K562 (cell line): ENCODE measurements around the gene CRTAP. TPM values are rescaled to one million over a fixed set of nuclear protein-coding genes. Genes with fewer than 3 reads are reported as not detected.
A peak's percentile ranks its signal among the peaks of the same experiment; 100 is the strongest.

Source experiments
- ATAC-seq: fragments of 200-7000 bp; cut with Tn5 transposase; 3 replicates; pipeline ENCODE4 v1.9.1; 2020; ENCODE audit warnings: moderate library complexity
- BruUV-seq: library from RNA; stranded (reverse); fragments of 400-500 nt; replicated peaks from 2 replicates; lab custom pipeline; 2021; lab: Mats Ljungman, UMichigan
- CTCF ChIA-PET: fragments of 300-600 bp; formaldehyde crosslinking; extraction: SDS; loops from one replicate; lab custom pipeline; 2021; ENCODE audit warnings: low intra/inter-chr PET ratio; lab: Yijun Ruan, JAX
- POLR2A ChIA-PET: fragments of 300-600, 350-650 bp; sonication (Branson Sonifier 250); formaldehyde crosslinking; extraction: SDS; loops from one replicate; lab custom pipeline; 2021; ENCODE audit warnings: antibody characterized with exemption, inconsistent platforms; lab: Yijun Ruan, JAX
- DNase-seq, 4 experiments: peaks; one replicate each; pipeline versions ENCODE4 v3.0.0 to v3.0.0-alpha.2; 2011 to 2018; ENCODE audit warnings: low spot score in 3 of 4, mixed read lengths in 3 of 4; ENCODE audit errors: extremely low read depth in 1 of 4
- FAIRE-seq: peaks from 2 replicates; lab custom pipeline; 2011; peaks lifted over from hg19 to GRCh38; lab: Jason Lieb, UNC
- H2AFZ ChIP-seq: 2 replicates; pipeline ENCODE4 v1.6.0; 2011; ENCODE audit warnings: low read depth, low read length, control low read depth, inconsistent platforms
- H3K27ac ChIP-seq: fragments of 200-600 bp; 3 replicates; pipeline ENCODE4 v1.8.0; 2011; ENCODE audit warnings: low read depth, mild to moderate bottlenecking, control low read depth, inconsistent platforms, low read length, moderate library complexity, mixed read lengths; ENCODE audit errors: extremely low read depth
- H3K27me3 ChIP-seq, 2 experiments: fragments of 300-600 bp in 1 of 2; 2 replicates in 1 of 2; 3 replicates in 1 of 2; pipeline versions ENCODE4 v1.6.0 to v1.8.0; 2011; ENCODE audit warnings: inconsistent platforms in 2 of 2, low read length in 2 of 2, mild to moderate bottlenecking in 1 of 2, mixed read lengths in 1 of 2, moderate library complexity in 1 of 2; ENCODE audit not compliant: control insufficient read depth in 2 of 2, insufficient read depth in 2 of 2
- H3K36me3 ChIP-seq: fragments of 300-600 bp; 3 replicates; pipeline ENCODE4 v1.8.0; 2011; ENCODE audit warnings: mild to moderate bottlenecking, low read length, inconsistent platforms; ENCODE audit not compliant: control insufficient read depth, insufficient read depth
- H3K4me1 ChIP-seq, 2 experiments: fragments of 200-600 bp in 1 of 2; replicated peaks in 1 of 2; 2 replicates in 1 of 2; 3 replicates in 1 of 2; pipeline versions ENCODE4 v1.5.1 to v1.8.0; 2011; ENCODE audit warnings: inconsistent platforms in 2 of 2, low read length in 2 of 2, mild to moderate bottlenecking in 1 of 2, mixed read lengths in 1 of 2, moderate library complexity in 1 of 2; ENCODE audit not compliant: control insufficient read depth in 2 of 2, insufficient read depth in 2 of 2
- H3K4me2 ChIP-seq: 2 replicates; pipeline ENCODE4 v1.6.1; 2011; ENCODE audit warnings: low read length, control low read depth, inconsistent platforms, mixed read lengths; ENCODE audit not compliant: insufficient read depth
- H3K4me3 ChIP-seq: fragments of 200-600 bp; sonication (generic), shearing (Covaris generic); 2 replicates; pipeline ENCODE4 v1.5.1; 2016; ENCODE audit warnings: control low read depth, inconsistent platforms
- H3K79me2 ChIP-seq: fragments of 200-600 bp; 3 replicates; pipeline ENCODE4 v1.8.0; 2011; ENCODE audit warnings: low read length, inconsistent platforms; ENCODE audit not compliant: control insufficient read depth, insufficient read depth
- H3K9ac ChIP-seq, 2 experiments: 2 replicates each; pipeline versions ENCODE4 v1.6.0 to v1.6.1; 2011; ENCODE audit warnings: low read depth in 2 of 2, low read length in 2 of 2, control low read depth in 1 of 2, inconsistent platforms in 1 of 2, mild to moderate bottlenecking in 1 of 2, mixed read lengths in 1 of 2; ENCODE audit not compliant: insufficient read depth in 1 of 2
- H3K9me1 ChIP-seq: one replicate; pipeline ENCODE4 v1.6.0; 2011; ENCODE audit warnings: inconsistent platforms, mild to moderate bottlenecking, low read length, moderate library complexity; ENCODE audit not compliant: control insufficient read depth, insufficient read depth
- H3K9me3 ChIP-seq: replicated peaks from 2 replicates; pipeline ENCODE4 v1.5.1; 2011; ENCODE audit warnings: low read depth, low read length, inconsistent platforms; ENCODE audit not compliant: control insufficient read depth, insufficient read depth
- H4K20me1 ChIP-seq: replicated peaks from 2 replicates; pipeline ENCODE4 v1.6.1; 2011; ENCODE audit warnings: low read length, inconsistent platforms, mixed read lengths; ENCODE audit not compliant: control insufficient read depth, insufficient read depth
- CHCHD3 ChIP-seq: fragments of 250-450 bp; sonication (Bioruptor Pico); IDR thresholded peaks from 2 replicates; pipeline ENCODE4 v2.1.2; 2022; ENCODE audit warnings: mild to moderate bottlenecking
- ELF2 ChIP-seq: fragments of 250-450 bp; sonication (Bioruptor Pico); IDR thresholded peaks from 2 replicates; pipeline ENCODE4 v1.5.0; 2021; ENCODE audit warnings: mild to moderate bottlenecking
- HLTF ChIP-seq: fragments of 450-650 bp; IDR thresholded peaks from 2 replicates; pipeline ENCODE4 v1.6.1; 2016
- HMGN3 ChIP-seq: IDR thresholded peaks from 2 replicates; pipeline ENCODE4 v1.6.1; 2011; ENCODE audit warnings: borderline replicate concordance, low read depth, mild to moderate bottlenecking, mixed read lengths, low read length; ENCODE audit not compliant: insufficient read length; ENCODE audit errors: extremely low read depth
- MCM5 ChIP-seq: fragments of 450-650 bp; IDR thresholded peaks from 2 replicates; pipeline ENCODE4 v1.6.1; 2016; ENCODE audit warnings: low read depth
- MTA1 ChIP-seq: fragments of 450-650 bp; IDR thresholded peaks from 2 replicates; pipeline ENCODE4 v1.6.1; 2017; ENCODE audit warnings: borderline replicate concordance
- PHB2 ChIP-seq: fragments of 450-650 bp; IDR thresholded peaks from 2 replicates; pipeline ENCODE4 v1.6.1; 2017; ENCODE audit warnings: low read depth
- SP1 ChIP-seq: sonication (generic); formaldehyde crosslinking; IDR thresholded peaks from 2 replicates; pipeline ENCODE4 v1.8.1; 2022; ENCODE audit warnings: mild to moderate bottlenecking, missing genetic modification reagents
- SREBF2 ChIP-seq: sonication (generic); formaldehyde crosslinking; IDR thresholded peaks from 2 replicates; pipeline ENCODE4 v1.4.0; 2020; ENCODE audit warnings: mild to moderate bottlenecking, missing genetic modification reagents
- TAF7 ChIP-seq: fragments of 450-650 bp; IDR thresholded peaks from 2 replicates; pipeline ENCODE4 v1.6.1; 2016; ENCODE audit warnings: missing genetic modification characterization, missing compliant biosample characterization
- WHSC1 ChIP-seq: IDR thresholded peaks from one replicate; pipeline ENCODE4 v1.6.1; 2012; ENCODE audit warnings: low read length, control low read depth, inconsistent platforms
- ZBTB17 ChIP-seq: fragments of 450-650 bp; formaldehyde crosslinking; IDR thresholded peaks from 2 replicates; pipeline ENCODE4 v1.4.0; 2020; ENCODE audit warnings: mild to moderate bottlenecking
- ZFX ChIP-seq: sonication (generic); formaldehyde crosslinking; IDR thresholded peaks from 2 replicates; pipeline ENCODE4 v1.8.0; 2022; ENCODE audit warnings: mild to moderate bottlenecking, missing genetic modification reagents, moderate library complexity
- WGBS: fragments of 100-300 bp; shearing (Covaris generic); methylation state at CpG from one replicate; pipeline ENCODE4 v1.1.6; 2016; ENCODE audit warnings: low coverage, mixed read lengths; ENCODE audit not compliant: insufficient coverage; ENCODE audit errors: missing lambda C conversion rate; 5-methylcytosine and 5-hydroxymethylcytosine counted together
- in situ Hi-C: fragments of 300-500 bp; cut with MboI; formaldehyde crosslinking; loops from 4 replicates; pipeline ENCODE4 v1.15.0; 2018; ENCODE audit warnings: inconsistent platforms, mixed read lengths
- intact Hi-C: fragments of 100-400 bp; cut with micrococcal nuclease; formaldehyde crosslinking; loops from 2 replicates; pipeline ENCODE4 v1.14.2; 2022
- polyA plus RNA-seq, 8 experiments: library from polyadenylated mRNA; depleted of rRNA in 4 of 8; stranded (reverse) in 5 of 8; unstranded in 3 of 8; fragments of >200 nt; fragmentation: Nextera tagmentation in 2 of 8; fragmentation: Illumina TruSeq in 1 of 8; extraction: Ambion mirVana in 2 of 8; extraction: Trizol in 1 of 8; gene quantifications; 2 replicates each; pipeline versions ENCODE4 v1.2.1 to v1.2.3, GENCODE V29; 2011 to 2014; ENCODE audit warnings: inconsistent platforms in 1 of 8, missing spikeins in 1 of 8
- total RNA-seq, 7 experiments: library from RNA; depleted of rRNA in 6 of 7; stranded (reverse); fragments of >200 nt in 6 of 7; fragmentation: Illumina TruSeq in 2 of 7; extraction: Trizol in 2 of 7; gene quantifications; 2 replicates each; pipeline versions ENCODE4 v1.2.1 to v1.2.3, GENCODE V29; 2011 to 2021; ENCODE audit warnings: low replicate concordance in 1 of 7
- TF ChIP-seq, protein P1 (sequence below), 2 experiments: fragments of 250-450 bp in 1 of 2; fragments of 450-650 bp in 1 of 2; sonication (Bioruptor Pico) in 1 of 2; IDR thresholded peaks; 2 replicates each; pipeline versions ENCODE4 v1.6.1 to v1.8.0; 2016 to 2021; ENCODE audit warnings: mild to moderate bottlenecking in 2 of 2, moderate library complexity in 2 of 2, missing compliant biosample characterization in 1 of 2, missing genetic modification characterization in 1 of 2
- TF ChIP-seq, protein P2 (sequence below): fragments of 450-650 bp; IDR thresholded peaks from 2 replicates; pipeline ENCODE4 v1.6.1; 2016

Gene CRTAP
- total and polyA plus RNA-seq, 9 of the 15 experiments (the other 6 are each of a cell fraction or from before 2014, with no cell fraction given), result 10.0 to 121 (median 53.0) TPM

DNA sequence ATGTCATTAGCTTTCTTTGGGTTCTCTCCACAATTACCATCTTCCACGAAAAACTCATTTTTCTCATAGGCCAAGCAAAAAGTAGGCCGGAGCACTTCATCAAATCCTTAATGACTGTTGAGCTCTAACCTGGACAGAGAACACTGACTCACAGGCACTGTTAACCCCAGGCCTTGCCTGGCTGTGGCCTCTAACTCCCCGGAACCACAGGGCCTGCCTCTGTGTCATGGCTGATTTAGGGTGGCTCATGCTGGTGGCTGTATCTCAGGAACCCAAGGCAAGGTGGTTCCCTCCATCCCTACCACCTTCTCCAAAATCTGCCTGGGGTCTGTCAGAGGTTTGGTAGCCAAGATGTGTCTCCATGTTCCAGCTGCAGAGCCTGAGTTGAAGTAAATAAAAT, 3.6 kb downstream of the CRTAP start:
- H3K9me1 ChIP-seq, result no peaks in the 10 kb centered on the region
- POLR2A ChIA-PET, result interaction anchor here (0.6 to 2.3 kb wide), 3 partner anchors 14 to 139 kb away, joined by 3 to 8 read pairs (median 5); no protein-coding TSS in a partner anchor
- FAIRE-seq (no peak), DNase-seq (peak in 1 of 4 experiments; percentile 34), ATAC-seq (no peak)
- CTCF ChIA-PET, result no interaction called here
- no peak overlapping the region for H2AFZ ChIP-seq
- no peak overlapping the region for H3K4me3 ChIP-seq
- no peaks in the 10 kb centered on the region for H3K9me3 ChIP-seq
- no peak overlapping the region for H3K27ac ChIP-seq
- H4K20me1 ChIP-seq, result no peaks in the 10 kb centered on the region
- H3K9ac ChIP-seq, result peak overlapping the region in 1 of 2 experiments; percentile 6; a peak in 1 of 4 replicates
- no peak overlapping the region for H3K4me2 ChIP-seq
- intact Hi-C loops, result loop anchor here (10.0 kb wide), 1 partner anchor 677 kb away; the partner anchor contains the start of gene PDCD6IP
- H3K27me3 ChIP-seq, result no peaks in the 10 kb centered on the region
- peaks cover 25% of the 10 kb centered on the region; the same call in 1 of the 3 replicates for H3K36me3 ChIP-seq
- peaks cover 18% of the 10 kb centered on the region for H3K79me2 ChIP-seq
- TF ChIP-seq CHCHD3 (CRISPR knock-in tag), result no peak
- peak; percentile 18; the same call in 1 of the 2 replicates for TF ChIP-seq ZFX (CRISPR knock-in tag)
- peaks cover 4 to 15% of the 10 kb centered on the region in 2 experiments; a peak in 3 of 5 replicates for H3K4me1 ChIP-seq
- in situ Hi-C loops, result no loop called here
- WGBS, result 75% methylated on average over 3 of the region's 3 CpGs
- no TSS peak for BruUV-seq

DNA sequence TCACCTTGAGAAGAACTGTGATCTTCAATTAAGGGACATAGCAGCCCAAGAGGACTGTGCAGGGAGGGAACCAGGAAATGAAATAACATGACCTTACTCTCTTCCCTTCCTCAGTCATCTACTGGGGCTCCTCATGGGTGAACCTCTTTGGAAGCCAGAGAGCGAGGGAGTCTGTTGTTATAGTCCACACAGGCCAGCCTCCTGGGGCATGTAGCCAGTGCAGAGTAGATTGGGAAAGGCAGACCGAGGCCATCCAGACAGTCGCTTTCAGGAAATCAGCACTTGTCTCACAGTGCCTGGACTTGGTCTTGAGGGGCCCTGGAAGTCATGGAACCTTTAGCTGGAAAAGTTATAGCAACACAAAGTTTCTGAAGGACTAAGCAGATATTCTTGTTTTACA, 6.1 kb downstream of the CRTAP start:
- POLR2A ChIA-PET, result no interaction called here
- H3K79me2 ChIP-seq, result peaks cover 13% of the 10 kb centered on the region
- no peak for FAIRE-seq
- 74% methylated on average over 3 of the region's 3 CpGs for WGBS
- H3K27me3 ChIP-seq, result no peaks in the 10 kb centered on the region
- no peaks in the 10 kb centered on the region for H3K9me1 ChIP-seq
- CTCF ChIA-PET, result no interaction called here
- ATAC-seq, result no peak
- peaks cover 43% of the 10 kb centered on the region; the same call in 2 of the 3 replicates for H3K36me3 ChIP-seq
- intact Hi-C loops (loop anchor here (10.0 kb wide), 1 partner anchor 675 kb away; the partner anchor contains the start of gene PDCD6IP), in situ Hi-C loops (no loop called here)
- no peak overlapping the region for H2AFZ ChIP-seq
- H3K4me2 ChIP-seq, result no peak overlapping the region
- H3K9ac ChIP-seq, result no peak overlapping the region
- no peak overlapping the region for H3K4me3 ChIP-seq
- no peak overlapping the region for H3K27ac ChIP-seq
- DNase-seq, result no peak
- no peaks in the 10 kb centered on the region for H3K9me3 ChIP-seq
- TF ChIP-seq ELF2 (CRISPR knock-in tag) (no peak), MCM5 (no peak), TAF7 (no peak), HMGN3 (no peak), SREBF2 (CRISPR knock-in tag) (no peak), HLTF (no peak), MTA1 (no peak), WHSC1 (no peak), SP1 (no peak), PHB2 (no peak), ZBTB17 (no peak)
- TF ChIP-seq, protein P1, sequence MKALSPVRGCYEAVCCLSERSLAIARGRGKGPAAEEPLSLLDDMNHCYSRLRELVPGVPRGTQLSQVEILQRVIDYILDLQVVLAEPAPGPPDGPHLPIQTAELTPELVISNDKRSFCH (CRISPR knock-in tag; IDR thresholded peaks at IDR 0.05), result no peak
- TF ChIP-seq, protein P1 (tag; IDR thresholded peaks at IDR 0.05), result no peak
- TF ChIP-seq, protein P2, sequence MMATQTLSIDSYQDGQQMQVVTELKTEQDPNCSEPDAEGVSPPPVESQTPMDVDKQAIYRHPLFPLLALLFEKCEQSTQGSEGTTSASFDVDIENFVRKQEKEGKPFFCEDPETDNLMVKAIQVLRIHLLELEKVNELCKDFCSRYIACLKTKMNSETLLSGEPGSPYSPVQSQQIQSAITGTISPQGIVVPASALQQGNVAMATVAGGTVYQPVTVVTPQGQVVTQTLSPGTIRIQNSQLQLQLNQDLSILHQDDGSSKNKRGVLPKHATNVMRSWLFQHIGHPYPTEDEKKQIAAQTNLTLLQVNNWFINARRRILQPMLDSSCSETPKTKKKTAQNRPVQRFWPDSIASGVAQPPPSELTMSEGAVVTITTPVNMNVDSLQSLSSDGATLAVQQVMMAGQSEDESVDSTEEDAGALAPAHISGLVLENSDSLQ, result no peak
- no peaks in the 10 kb centered on the region for H4K20me1 ChIP-seq
- no TSS peak for BruUV-seq
- peaks cover 2% of the 10 kb centered on the region in 2 experiments; a peak in 2 of 5 replicates for H3K4me1 ChIP-seq
